Measurements from ENCODE around the gene NUDT13. TPM values are rescaled to one million over a fixed set of nuclear protein-coding genes. Genes with fewer than 3 reads are reported as not detected.

Gene NUDT13
- total and polyA plus RNA-seq, 2 of the 8 experiments (the other 6 are each of a cell fraction or from before 2014, with no cell fraction given), result 1.5 to 1.9 TPM

DNA sequence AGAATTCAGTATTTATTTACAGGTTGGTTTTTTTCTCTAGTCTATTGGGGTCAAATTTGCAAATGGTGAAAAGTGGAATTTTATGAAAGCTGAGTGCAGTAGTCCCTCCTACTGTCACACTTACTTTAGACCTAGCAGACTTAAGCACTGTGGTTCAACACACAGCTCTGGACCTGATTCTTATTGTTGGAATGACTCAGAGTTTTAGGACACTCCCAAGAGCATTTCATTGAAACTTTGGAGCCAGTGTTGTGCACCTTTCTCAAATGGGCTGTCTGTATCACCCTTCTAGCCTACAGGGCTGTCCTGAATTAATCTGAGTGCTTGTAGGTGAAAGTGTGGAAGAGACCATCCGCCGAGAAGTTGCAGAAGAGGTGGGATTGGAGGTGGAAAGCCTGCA lies 16.1 kb downstream of the NUDT13 start:
- ChIA-PET CTCF (ENCODE audit: partially characterized antibody) (no interaction called here), POLR2A (ENCODE audit: partially characterized antibody) (interaction anchor here (0.9 kb wide), 1 partner anchor 12 kb away, joined by 4 read pairs; no protein-coding TSS in a partner anchor)
- Histone ChIP-seq H2AFZ (ENCODE audit: low read length) (no peak overlapping the region), H4K91ac (replicated peaks; ENCODE audit: insufficient read length, low read length) (no peak overlapping the region), H3K23me2 (ENCODE audit: low read depth, low read length) (no peaks in the 10 kb centered on the region), H4K5ac (ENCODE audit: insufficient read length, low read depth, low read length) (no peak overlapping the region), H2BK120ac (replicated peaks; ENCODE audit: low read depth, low read length) (no peak overlapping the region), H3K18ac (ENCODE audit: extremely low read depth, low read length) (no peak overlapping the region), H3K27ac (ENCODE audit: low read depth, low read length) (no peak overlapping the region), H2AK5ac (ENCODE audit: low read depth, low read length) (no peak overlapping the region), H2BK20ac (ENCODE audit: low read length) (no peak overlapping the region), H3K36me3 (ENCODE audit: control insufficient read depth in 2 of 4, insufficient read depth in 4 of 4, low read length in 3 of 4) (peaks cover 3 to 21% (median 6%) of the 10 kb centered on the region in 4 experiments; a peak in 3 of 8 replicates), H3K4me2 (ENCODE audit: insufficient read depth in 1 of 2, low read depth in 2 of 2, low read length in 2 of 2) (no peak overlapping the region), H3K14ac (ENCODE audit: insufficient read length) (no peak overlapping the region), H3K23ac (ENCODE audit: insufficient read length) (no peak overlapping the region), H4K20me1 (replicated peaks in 1 of 2; ENCODE audit: control insufficient read depth in 1 of 2, insufficient read depth in 2 of 2, low read length in 2 of 2) (no peaks in the 10 kb centered on the region), H4K8ac (ENCODE audit: extremely low read depth, insufficient read depth, low read length) (no peak overlapping the region), H3K79me1 (ENCODE audit: low read depth, low read length) (no peaks in the 10 kb centered on the region), H2BK15ac (ENCODE audit: low read length) (no peak overlapping the region), H3K4me1 (replicated peaks in 1 of 4; ENCODE audit: control insufficient read depth in 3 of 4, insufficient read depth in 4 of 4, low read length in 3 of 4) (no peaks in the 10 kb centered on the region), H3K56ac (replicated peaks; ENCODE audit: insufficient read length, low read depth, low read length) (no peak overlapping the region), H3K79me2 (ENCODE audit: control insufficient read depth in 1 of 2, insufficient read depth in 2 of 2, low read length in 2 of 2) (no peaks in the 10 kb centered on the region), H3K4ac (replicated peaks; ENCODE audit: insufficient read length, low read depth, low read length) (no peak overlapping the region), H2BK12ac (ENCODE audit: low read depth, low read length) (no peak overlapping the region), H3K9ac (replicated peaks in 1 of 4; ENCODE audit: extremely low read depth in 1 of 4, low read depth in 3 of 4, low read length in 3 of 4) (no peak overlapping the region; a peak in 1 of 7 replicates), H3K9me3 (ENCODE audit: insufficient read depth in 2 of 2, low read depth in 1 of 2, low read length in 1 of 2) (no peaks in the 10 kb centered on the region), H3K27me3 (replicated peaks in 1 of 4; ENCODE audit: control insufficient read depth in 3 of 4, extremely low read depth in 1 of 4, insufficient read depth in 3 of 4, low read length in 3 of 4) (no peaks in the 10 kb centered on the region), H2BK5ac (ENCODE audit: low read depth, low read length) (no peak overlapping the region), H3K4me3 (ENCODE audit: extremely low read depth in 1 of 4, insufficient read depth in 2 of 4, low read depth in 3 of 4, low read length in 4 of 4) (no peak overlapping the region)
- WGBS, 2 experiments (ENCODE audit: extremely low coverage in 1 of 2, insufficient coverage in 1 of 2, insufficient read length in 1 of 2, insufficient replicate concordance in 2 of 2, low coverage in 1 of 2, low lambda C conversion rate in 2 of 2, missing lambda C conversion rate in 1 of 2), result 96% methylated on average over 2 of the region's 2 CpGs; no CpG with 5 or more reads in 1 of the 2 experiments
- FAIRE-seq (no peak), DNase-seq (ENCODE audit: low read depth in 1 of 2, low spot score in 2 of 2) (no peak)
- TF ChIP-seq SUZ12 (IDR thresholded peaks at IDR 0.05; ENCODE audit: low read length), result no peak
- TF ChIP-seq, protein P1, sequence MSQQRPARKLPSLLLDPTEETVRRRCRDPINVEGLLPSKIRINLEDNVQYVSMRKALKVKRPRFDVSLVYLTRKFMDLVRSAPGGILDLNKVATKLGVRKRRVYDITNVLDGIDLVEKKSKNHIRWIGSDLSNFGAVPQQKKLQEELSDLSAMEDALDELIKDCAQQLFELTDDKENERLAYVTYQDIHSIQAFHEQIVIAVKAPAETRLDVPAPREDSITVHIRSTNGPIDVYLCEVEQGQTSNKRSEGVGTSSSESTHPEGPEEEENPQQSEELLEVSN (IDR thresholded peaks at IDR 0.05), result no peak
- TF ChIP-seq NRF1 (IDR thresholded peaks at IDR 0.05; ENCODE audit: low read depth, low read length), result no peak
- no peak for TF ChIP-seq TCF12 (IDR thresholded peaks at IDR 0.05; ENCODE audit: low read depth, low read length)
- no peak for TF ChIP-seq POLR2AphosphoS5 (IDR thresholded peaks at IDR 0.05; ENCODE audit: low read depth, low read length)
- TF ChIP-seq CHD1 (IDR thresholded peaks at IDR 0.05; ENCODE audit: low read depth, low read length), result no peak
- no peak for TF ChIP-seq BCL11A (IDR thresholded peaks at IDR 0.05; ENCODE audit: low read depth in 2 of 2, low read length in 2 of 2)
- TF ChIP-seq, protein P2, sequence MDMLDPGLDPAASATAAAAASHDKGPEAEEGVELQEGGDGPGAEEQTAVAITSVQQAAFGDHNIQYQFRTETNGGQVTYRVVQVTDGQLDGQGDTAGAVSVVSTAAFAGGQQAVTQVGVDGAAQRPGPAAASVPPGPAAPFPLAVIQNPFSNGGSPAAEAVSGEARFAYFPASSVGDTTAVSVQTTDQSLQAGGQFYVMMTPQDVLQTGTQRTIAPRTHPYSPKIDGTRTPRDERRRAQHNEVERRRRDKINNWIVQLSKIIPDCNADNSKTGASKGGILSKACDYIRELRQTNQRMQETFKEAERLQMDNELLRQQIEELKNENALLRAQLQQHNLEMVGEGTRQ (IDR thresholded peaks at IDR 0.05; ENCODE audit: low read length), result no peak
- TF ChIP-seq GTF2F1 (IDR thresholded peaks at IDR 0.05; ENCODE audit: borderline replicate concordance, low read depth, low read length), result no peak
- TF ChIP-seq CEBPB (IDR thresholded peaks at IDR 0.05; ENCODE audit: low read depth, low read length), result no peak
- TF ChIP-seq RNF2 (IDR thresholded peaks at IDR 0.05; ENCODE audit: borderline replicate concordance, low read depth, low read length, missing control alignments, poor library complexity, severe bottlenecking), result no peak
- TF ChIP-seq KDM5A (IDR thresholded peaks at IDR 0.05; ENCODE audit: low read length), result no peak
- no peak for TF ChIP-seq BRCA1 (IDR thresholded peaks at IDR 0.05; ENCODE audit: low read depth, low read length)
- no peak for TF ChIP-seq SP2 (IDR thresholded peaks at IDR 0.05; ENCODE audit: low read length)
